Body of pancreas (tissue), 4 donors: ENCODE measurements around the gene DSG1.

Experiments used
- CTCF ChIP-seq, 7 experiments: fragments of 450-650 bp in 4 of 7; fragments of 200-600 bp in 3 of 7; sonication (generic) in 3 of 7; IDR thresholded peaks; one replicate each; pipeline ENCODE4 v1.5.1; 2016 to 2019; ENCODE audit warnings: antibody characterized with exemption in 7 of 7
- POLR2A ChIP-seq, 3 donors: fragments of 450-650 bp; IDR thresholded peaks; one replicate each; pipeline ENCODE4 v1.6.1; 2016; ENCODE audit warnings: antibody characterized with exemption in 3 of 3, mild to moderate bottlenecking in 2 of 3

GRCh38 chr18:31275722-31276463 lies 42.1 kb upstream of the DSG1 start:
- TF ChIP-seq CTCF (IDR thresholded peaks at IDR 0.05) = no peak
- no peak for TF ChIP-seq POLR2A (IDR thresholded peaks at IDR 0.05)
